Measurements from ENCODE around the gene ARHGAP29. TPM values are rescaled to one million over a fixed set of nuclear protein-coding genes. Genes with fewer than 3 reads are reported as not detected.

The ARHGAP29 gene
- polyA plus RNA-seq, 3 donors, result 0.69 to 0.98 (median 0.81) TPM

DNA sequence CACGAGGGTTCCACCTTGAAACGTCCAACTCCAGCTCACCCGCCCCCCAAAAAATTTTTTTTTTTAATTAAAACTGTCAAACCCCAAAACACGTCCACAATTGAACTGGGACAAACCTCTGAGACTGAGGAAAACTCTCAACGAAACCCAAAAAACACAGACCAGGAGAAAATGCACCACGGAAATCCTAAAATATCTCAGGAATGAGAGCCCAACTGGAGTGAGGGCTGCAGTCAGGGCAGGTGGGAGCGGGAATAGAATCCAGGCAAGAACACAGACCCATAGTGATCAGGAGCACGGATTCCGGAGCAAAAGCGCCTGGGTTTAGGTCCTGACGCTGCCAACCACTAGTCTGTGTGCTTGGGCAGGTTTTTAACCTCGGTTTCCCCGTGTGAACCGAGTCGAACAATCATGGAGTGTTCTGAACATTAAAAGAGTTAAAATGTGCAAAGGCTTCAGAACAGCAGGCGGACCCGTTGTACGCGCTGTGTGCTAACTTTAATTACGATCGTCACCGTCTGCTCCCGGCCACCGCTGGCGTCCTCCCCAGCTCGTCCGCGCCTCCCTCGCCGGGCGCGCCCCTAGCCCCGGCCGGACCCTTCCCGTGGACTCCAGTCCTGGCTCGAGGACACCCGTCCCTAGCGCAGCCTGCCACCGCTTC lies 624 bp downstream of the ARHGAP29 start:
- peaks cover 75 to 91% of the 10 kb centered on the region in 2 donors for H3K27me3 ChIP-seq (ENCODE audit: control insufficient read depth in 2 of 2, insufficient read depth in 2 of 2, low read length in 2 of 2)
- no peaks in the 10 kb centered on the region for H4K20me1 ChIP-seq (ENCODE audit: insufficient read depth, low read length)
- peaks cover 74 to 98% (median 86%) of the 10 kb centered on the region in 3 donors for H3K27me3 Mint-ChIP-seq (ENCODE audit: low read depth in 3 of 3)
- peak overlapping the region in 1 of 7 donors; percentile 24 for H3K27ac Mint-ChIP-seq
- H3K27ac ChIP-seq (ENCODE audit: low read depth in 1 of 2, low read length in 2 of 2), result no peak overlapping the region
- no peaks in the 10 kb centered on the region for H3K79me2 ChIP-seq (ENCODE audit: insufficient read depth, low read length)
- H3K4me1 Mint-ChIP-seq, result peaks cover 28% of the 10 kb centered on the region
- peak overlapping the region; percentile 32 to 78 (median 36) for H3K4me3 ChIP-seq (replicated peaks in 1 of 3; ENCODE audit: low read depth in 2 of 3, low read length in 3 of 3)
- TF ChIP-seq CTCF (IDR thresholded peaks at IDR 0.05), result no peak
- peaks cover 0 to 11% of the 10 kb centered on the region in 2 donors for H3K9me3 ChIP-seq (replicated peaks in 1 of 2; ENCODE audit: control insufficient read depth in 1 of 2, insufficient read depth in 1 of 2, low read length in 2 of 2)
- intact Hi-C loops (cut with micrococcal nuclease), result no loop called here
- H3K9ac ChIP-seq (ENCODE audit: insufficient read depth, low read length, poor library complexity, severe bottlenecking), result peak overlapping the region; percentile 37
- peaks cover 0 to 6% of the 10 kb centered on the region in 2 donors for H3K36me3 Mint-ChIP-seq
- H3K4me2 ChIP-seq (replicated peaks; ENCODE audit: extremely low read depth, low read length, poor library complexity, severe bottlenecking), result peak overlapping the region; percentile 93
- WGBS (ENCODE audit: insufficient coverage), result 2% methylated on average over 39 of the region's 39 CpGs
- DNase-seq, result peak in 2 of 3 donors; percentile 6 to 10
- H3K4me1 ChIP-seq (ENCODE audit: control insufficient read depth in 1 of 2, insufficient read depth in 2 of 2, low read length in 2 of 2), result peaks cover 12 to 18% of the 10 kb centered on the region in 2 donors
- peak overlapping the region; percentile 73 to 89 for H3K4me3 Mint-ChIP-seq
- H3K9me3 Mint-ChIP-seq, result peaks cover 0 to 27% (median 18%) of the 10 kb centered on the region in 7 donors
- no peaks in the 10 kb centered on the region for H3K36me3 ChIP-seq (replicated peaks in 1 of 2; ENCODE audit: control insufficient read depth in 1 of 2, insufficient read depth in 2 of 2, low read length in 2 of 2)
- H2AFZ ChIP-seq (ENCODE audit: insufficient read depth, low read depth, low read length, poor library complexity, severe bottlenecking), result peak overlapping the region; percentile 74

GRCh38 chr1:94236013-94236491 lies 1.3 kb downstream of the ARHGAP29 start:
- WGBS (ENCODE audit: insufficient coverage), result 0% methylated on average over 1 of the region's 6 CpGs

More at GRCh38 chr1:94236013-94236491, 1.3 kb downstream of the ARHGAP29 start:
- Histone ChIP-seq H3K4me1 (ENCODE audit: control insufficient read depth in 1 of 2, insufficient read depth in 2 of 2, low read length in 2 of 2) (peaks cover 12 to 18% of the 10 kb centered on the region in 2 donors), H3K79me2 (ENCODE audit: insufficient read depth, low read length) (no peaks in the 10 kb centered on the region), H3K4me2 (replicated peaks; ENCODE audit: extremely low read depth, low read length, poor library complexity, severe bottlenecking) (no peak overlapping the region), H3K4me3 (replicated peaks in 1 of 3; ENCODE audit: low read depth in 2 of 3, low read length in 3 of 3) (peak overlapping the region in 1 of 3 experiments; percentile 78), H3K27me3 (ENCODE audit: control insufficient read depth in 2 of 2, insufficient read depth in 2 of 2, low read length in 2 of 2) (peaks cover 78 to 95% of the 10 kb centered on the region in 2 donors), H4K20me1 (ENCODE audit: insufficient read depth, low read length) (no peaks in the 10 kb centered on the region), H3K9ac (ENCODE audit: insufficient read depth, low read length, poor library complexity, severe bottlenecking) (no peak overlapping the region), H3K9me3 (replicated peaks in 1 of 2; ENCODE audit: control insufficient read depth in 1 of 2, insufficient read depth in 1 of 2, low read length in 2 of 2) (peaks cover 0 to 10% of the 10 kb centered on the region in 2 donors), H3K27ac (ENCODE audit: low read depth in 1 of 2, low read length in 2 of 2) (no peak overlapping the region), H3K36me3 (replicated peaks in 1 of 2; ENCODE audit: control insufficient read depth in 1 of 2, insufficient read depth in 2 of 2, low read length in 2 of 2) (no peaks in the 10 kb centered on the region), H2AFZ (ENCODE audit: insufficient read depth, low read depth, low read length, poor library complexity, severe bottlenecking) (no peak overlapping the region)
- DNase-seq, result peak in 2 of 3 donors; percentile 22 to 37
- TF ChIP-seq CTCF (IDR thresholded peaks at IDR 0.05), result no peak
- Mint-ChIP-seq H3K27me3 (ENCODE audit: low read depth in 3 of 3) (peaks cover 78 to 98% (median 90%) of the 10 kb centered on the region in 3 donors), H3K9me3 (peaks cover 0 to 27% (median 16%) of the 10 kb centered on the region in 7 donors), H3K4me3 (peak overlapping the region; percentile 73 to 89), H3K27ac (peak overlapping the region in 1 of 7 donors; percentile 73), H3K36me3 (peaks cover 0 to 6% of the 10 kb centered on the region in 2 donors), H3K4me1 (peaks cover 28% of the 10 kb centered on the region)
- intact Hi-C loops (cut with micrococcal nuclease), result no loop called here

Data from CD14-positive monocyte (primary cell).